AG04449 (cell line): ENCODE measurements around the gene ATP10A.
"Not testable (repeated sequence)": the region's sequence is repeated elsewhere in the genome, so short reads cannot be mapped to it uniquely, and the experiment has no call there.

Source experiments
- CTCF ChIA-PET: fragments of 350-600 bp; formaldehyde crosslinking; extraction: SDS; loops from one replicate; lab custom pipeline; 2021; ENCODE audit warnings: antibody characterized with exemption; lab: Yijun Ruan, JAX
- POLR2A ChIA-PET: fragments of 400-600, 350-600 bp; formaldehyde crosslinking; extraction: SDS; loops from one replicate; lab custom pipeline; 2020; ENCODE audit warnings: antibody characterized with exemption, inconsistent platforms; lab: Yijun Ruan, JAX
- DNase-seq: peaks from one replicate; pipeline ENCODE4 v3.0.0-alpha.2; 2010; ENCODE audit warnings: low read depth, low spot score
- H3K4me3 ChIP-seq: 2 replicates; pipeline ENCODE4 v1.5.1; 2011; ENCODE audit warnings: low read depth, mild to moderate bottlenecking, control low read depth, low read length
- TF ChIP-seq, protein P1 (sequence below): IDR thresholded peaks from one replicate; pipeline ENCODE4 v1.5.1; 2011; ENCODE audit warnings: mild to moderate bottlenecking, moderate library complexity, low read length, control low read depth, inconsistent platforms; ENCODE audit not compliant: insufficient read depth; ENCODE audit errors: missing control alignments

ATP10A gene

GRCh38 chr15:25764980-25765735 lies 98.0 kb downstream of the ATP10A start:
- H3K4me3 ChIP-seq, result no peak overlapping the region
- TF ChIP-seq, protein P1, sequence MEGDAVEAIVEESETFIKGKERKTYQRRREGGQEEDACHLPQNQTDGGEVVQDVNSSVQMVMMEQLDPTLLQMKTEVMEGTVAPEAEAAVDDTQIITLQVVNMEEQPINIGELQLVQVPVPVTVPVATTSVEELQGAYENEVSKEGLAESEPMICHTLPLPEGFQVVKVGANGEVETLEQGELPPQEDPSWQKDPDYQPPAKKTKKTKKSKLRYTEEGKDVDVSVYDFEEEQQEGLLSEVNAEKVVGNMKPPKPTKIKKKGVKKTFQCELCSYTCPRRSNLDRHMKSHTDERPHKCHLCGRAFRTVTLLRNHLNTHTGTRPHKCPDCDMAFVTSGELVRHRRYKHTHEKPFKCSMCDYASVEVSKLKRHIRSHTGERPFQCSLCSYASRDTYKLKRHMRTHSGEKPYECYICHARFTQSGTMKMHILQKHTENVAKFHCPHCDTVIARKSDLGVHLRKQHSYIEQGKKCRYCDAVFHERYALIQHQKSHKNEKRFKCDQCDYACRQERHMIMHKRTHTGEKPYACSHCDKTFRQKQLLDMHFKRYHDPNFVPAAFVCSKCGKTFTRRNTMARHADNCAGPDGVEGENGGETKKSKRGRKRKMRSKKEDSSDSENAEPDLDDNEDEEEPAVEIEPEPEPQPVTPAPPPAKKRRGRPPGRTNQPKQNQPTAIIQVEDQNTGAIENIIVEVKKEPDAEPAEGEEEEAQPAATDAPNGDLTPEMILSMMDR, result no peak
- ChIA-PET CTCF (interaction anchor here (1.5 to 1.7 kb wide), 2 partner anchors 169 to 174 kb away, joined by 3 to 4 read pairs; no protein-coding TSS in a partner anchor), POLR2A (no interaction called here)
- DNase-seq, result no peak

- CTCF ChIA-PET, result interaction anchor here (0.9 to 1.7 kb wide), 4 partner anchors 19 to 170 kb away, joined by 3 to 5 read pairs (median 4); no protein-coding TSS in a partner anchor
- TF ChIP-seq, protein P1, result no peak
- POLR2A ChIA-PET, result no interaction called here
- no peak overlapping the region for H3K4me3 ChIP-seq
- no peak for DNase-seq
Measured at GRCh38 chr15:25763954-25764353, 99.2 kb downstream of the ATP10A start.

GRCh38 chr15:25763331-25763751 lies 99.8 kb downstream of the ATP10A start:
- H3K4me3 ChIP-seq, result no peak overlapping the region
- TF ChIP-seq, protein P1, result no peak
- POLR2A ChIA-PET, result no interaction called here
- DNase-seq, result no peak
- CTCF ChIA-PET, result interaction anchor here (0.9 to 1.4 kb wide), 3 partner anchors 20 to 171 kb away, joined by 3 to 5 read pairs (median 3); no protein-coding TSS in a partner anchor

DNA sequence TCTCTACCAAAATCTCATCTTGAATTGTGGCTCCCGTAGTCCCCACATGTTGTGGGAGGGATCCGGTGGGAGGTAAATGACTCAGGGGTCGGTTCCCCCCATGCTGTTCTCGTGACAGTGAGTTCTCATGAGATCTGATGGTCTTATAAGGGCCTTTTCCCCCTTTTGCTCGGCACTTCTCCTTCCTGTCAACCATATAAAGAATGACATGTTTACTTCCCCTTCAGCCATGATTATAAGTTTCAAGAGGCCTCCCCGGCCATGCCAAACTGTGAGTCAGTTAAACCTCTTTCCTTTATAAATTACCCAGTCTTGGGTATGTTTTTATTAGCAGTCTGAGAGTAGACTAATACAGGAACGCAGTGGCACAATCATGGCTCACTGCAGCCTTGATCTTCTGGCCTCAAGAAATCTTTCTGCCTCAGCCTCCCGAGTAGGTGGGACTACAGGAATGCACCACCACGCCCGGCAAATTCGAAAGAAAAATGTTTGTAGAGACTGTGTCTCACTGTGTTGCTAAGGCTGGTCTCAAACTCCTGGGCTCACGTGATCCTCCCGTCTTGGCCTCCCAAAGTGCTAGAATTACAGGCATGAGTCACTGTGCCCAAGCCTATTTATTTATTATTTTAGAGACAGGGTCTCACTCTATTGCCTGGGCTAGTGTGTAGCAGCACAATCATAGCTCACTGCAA lies 101.0 kb downstream of the ATP10A start:
- CTCF ChIA-PET, result interaction anchor here (0.6 to 1.0 kb wide), 2 partner anchors 10 to 19 kb away, joined by 3 read pairs; no protein-coding TSS in a partner anchor
- POLR2A ChIA-PET, result interaction anchor here (0.7 kb wide), 1 partner anchor 143 kb away, joined by 3 read pairs; no protein-coding TSS in a partner anchor
- no peak overlapping the region for H3K4me3 ChIP-seq
- DNase-seq, result no peak
- TF ChIP-seq, protein P1, result no peak

GRCh38 chr15:25759421-25759820 lies 103.7 kb downstream of the ATP10A start:
- H3K4me3 ChIP-seq, result no peak overlapping the region
- DNase-seq, result no peak
- POLR2A ChIA-PET, result no interaction called here
- CTCF ChIA-PET, result no interaction called here
- TF ChIP-seq, protein P1, result no peak

GRCh38 chr15:25758612-25759011 lies 104.5 kb downstream of the ATP10A start:
- CTCF ChIA-PET, result not testable (repeated sequence)

More at GRCh38 chr15:25758612-25759011, 104.5 kb downstream of the ATP10A start:
- H3K4me3 ChIP-seq, POLR2A ChIA-PET, DNase-seq: not testable (repeated sequence)
